HG02610 (cell line): ENCODE data around the gene NRSN1.

Source experiments
- ATAC-seq: cut with Tn5 transposase; IDR thresholded peaks from one replicate; pipeline ENCODE4 v1.9.1; 2021; ENCODE audit warnings: mild to moderate bottlenecking, moderate library complexity; ENCODE audit not compliant: unreplicated experiment

Gene NRSN1

GRCh38 chr6:24125980-24126379 lies at the start of gene NRSN1:
Gene NRSN1, plus strand, starts transcription at chr6:24126215. Its CDS starts 8,113 bp downstream, at chr6:24134328.
- ATAC-seq, result no peak

- ATAC-seq, result no peak
Observed at GRCh38 chr6:24078200-24078599, 47.8 kb upstream of the NRSN1 start.

- ATAC-seq, result no peak
Observed at GRCh38 chr6:24079076-24079475, 46.9 kb upstream of the NRSN1 start.

GRCh38 chr6:24080711-24081110 lies 45.3 kb upstream of the NRSN1 start:
- no peak for ATAC-seq

GRCh38 chr6:24089736-24090135 lies 36.3 kb upstream of the NRSN1 start:
- no peak for ATAC-seq

- no peak for ATAC-seq
Observed at GRCh38 chr6:24092407-24092806, 33.6 kb upstream of the NRSN1 start.

GRCh38 chr6:24093381-24093780 lies 32.6 kb upstream of the NRSN1 start:
- ATAC-seq, result no peak

- ATAC-seq, result peak; percentile 84
Observed at GRCh38 chr6:24099181-24099580, 26.8 kb upstream of the NRSN1 start.

GRCh38 chr6:24100024-24100769 lies 25.8 kb upstream of the NRSN1 start:
- no peak for ATAC-seq

- no peak for ATAC-seq
Observed at GRCh38 chr6:24100770-24101155, 25.3 kb upstream of the NRSN1 start.

GRCh38 chr6:24105191-24105590 lies 20.8 kb upstream of the NRSN1 start:
- ATAC-seq, result no peak

GRCh38 chr6:24106291-24106690 lies 19.7 kb upstream of the NRSN1 start:
- no peak for ATAC-seq

- no peak for ATAC-seq
Observed at GRCh38 chr6:24107294-24107693, 18.7 kb upstream of the NRSN1 start.

GRCh38 chr6:24108056-24108455 lies 18.0 kb upstream of the NRSN1 start:
- ATAC-seq, result no peak

GRCh38 chr6:24110417-24110816 lies 15.6 kb upstream of the NRSN1 start:
- no peak for ATAC-seq

GRCh38 chr6:24113891-24114290 lies 12.1 kb upstream of the NRSN1 start:
- no peak for ATAC-seq

- no peak for ATAC-seq
Observed at GRCh38 chr6:24117021-24117420, 9.0 kb upstream of the NRSN1 start.

- ATAC-seq, result no peak
Observed at GRCh38 chr6:24122139-24122538, 3.9 kb upstream of the NRSN1 start.

- no peak for ATAC-seq
Observed at GRCh38 chr6:24126586-24127192, 674 bp downstream of the NRSN1 start.

GRCh38 chr6:24127316-24127715 lies 1.3 kb downstream of the NRSN1 start:
- ATAC-seq, result no peak

- ATAC-seq, result no peak
Observed at GRCh38 chr6:24131751-24132150, 5.7 kb downstream of the NRSN1 start.

- no peak for ATAC-seq
Observed at GRCh38 chr6:24139080-24139479, 13.1 kb downstream of the NRSN1 start.

GRCh38 chr6:24139639-24140038 lies 13.6 kb downstream of the NRSN1 start:
- no peak for ATAC-seq
